GM10248 (cell line): ENCODE results near the gene MLKL.

Experiments used
- CTCF ChIA-PET: fragments of 300-600 bp; sonication (Branson Sonifier 250); formaldehyde crosslinking; extraction: SDS; loops from one replicate; lab custom pipeline; 2021; ENCODE audit warnings: antibody characterized with exemption; lab: Yijun Ruan, JAX
- POLR2A ChIA-PET: fragments of 350-650 bp; sonication (Branson Sonifier 250); formaldehyde crosslinking; extraction: SDS; loops from one replicate; lab custom pipeline; 2020; ENCODE audit warnings: antibody characterized with exemption; lab: Yijun Ruan, JAX
- DNase-seq: peaks from one replicate; pipeline ENCODE4 v3.0.0; 2012; ENCODE audit errors: extremely low spot score
- TF ChIP-seq, protein P1 (sequence below): IDR thresholded peaks from 2 replicates; pipeline ENCODE4 v1.5.1; 2012; ENCODE audit warnings: mild to moderate bottlenecking, low read depth; ENCODE audit errors: extremely low read depth, missing control alignments, control extremely low read depth

The MLKL gene

DNA sequence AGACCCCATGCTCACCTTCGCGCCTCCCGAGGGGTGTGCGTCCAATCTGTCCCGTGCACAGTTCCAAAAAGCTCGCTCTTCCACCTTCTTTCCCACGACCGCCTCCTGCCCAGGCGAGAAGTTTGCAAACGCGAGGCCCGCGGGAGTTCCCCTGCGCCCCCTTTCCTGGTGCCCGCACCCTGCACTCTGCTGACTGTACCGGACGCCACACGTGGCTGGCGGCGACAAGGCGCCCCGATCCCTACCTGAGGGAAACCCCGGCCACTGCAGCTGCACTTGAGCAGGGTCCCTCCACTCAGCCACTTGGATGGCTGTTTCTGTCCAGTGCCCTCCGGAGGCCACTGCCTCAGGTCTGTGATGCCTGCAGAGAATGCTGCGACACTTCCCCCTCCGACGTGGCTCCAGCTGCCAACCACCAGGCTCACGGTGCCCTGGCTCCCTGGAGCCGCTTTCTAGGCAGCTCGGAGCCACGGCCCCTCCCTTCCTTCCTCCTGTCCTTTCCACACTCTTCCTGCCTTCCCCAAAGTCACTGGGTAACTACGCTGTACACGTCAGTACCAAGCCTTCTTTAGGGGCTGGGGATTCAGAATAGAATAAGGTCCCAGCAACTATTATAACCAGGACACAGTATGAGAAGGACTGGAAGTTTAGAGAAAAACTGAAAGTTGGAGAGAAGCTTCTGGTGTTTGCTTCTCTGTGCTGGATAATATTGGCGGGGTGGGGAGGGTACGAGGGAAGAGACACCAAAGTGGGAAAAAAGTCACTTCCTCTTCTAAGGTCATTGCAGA is at the start of gene MLKL:
Gene MLKL (minus strand): TSS at position 425 of the 788 bp plus-strand sequence. CDS start 5,105 bp downstream, outside the sequence.
- peak; percentile 57 for DNase-seq
- TF ChIP-seq, protein P1, sequence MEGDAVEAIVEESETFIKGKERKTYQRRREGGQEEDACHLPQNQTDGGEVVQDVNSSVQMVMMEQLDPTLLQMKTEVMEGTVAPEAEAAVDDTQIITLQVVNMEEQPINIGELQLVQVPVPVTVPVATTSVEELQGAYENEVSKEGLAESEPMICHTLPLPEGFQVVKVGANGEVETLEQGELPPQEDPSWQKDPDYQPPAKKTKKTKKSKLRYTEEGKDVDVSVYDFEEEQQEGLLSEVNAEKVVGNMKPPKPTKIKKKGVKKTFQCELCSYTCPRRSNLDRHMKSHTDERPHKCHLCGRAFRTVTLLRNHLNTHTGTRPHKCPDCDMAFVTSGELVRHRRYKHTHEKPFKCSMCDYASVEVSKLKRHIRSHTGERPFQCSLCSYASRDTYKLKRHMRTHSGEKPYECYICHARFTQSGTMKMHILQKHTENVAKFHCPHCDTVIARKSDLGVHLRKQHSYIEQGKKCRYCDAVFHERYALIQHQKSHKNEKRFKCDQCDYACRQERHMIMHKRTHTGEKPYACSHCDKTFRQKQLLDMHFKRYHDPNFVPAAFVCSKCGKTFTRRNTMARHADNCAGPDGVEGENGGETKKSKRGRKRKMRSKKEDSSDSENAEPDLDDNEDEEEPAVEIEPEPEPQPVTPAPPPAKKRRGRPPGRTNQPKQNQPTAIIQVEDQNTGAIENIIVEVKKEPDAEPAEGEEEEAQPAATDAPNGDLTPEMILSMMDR: peak; percentile 15
- POLR2A ChIA-PET: no interaction called here
- CTCF ChIA-PET: interaction anchor here (1.2 to 9.0 kb wide), 9 partner anchors 9 to 411 kb away, joined by 3 to 45 read pairs (median 5); no protein-coding TSS in a partner anchor

DNA sequence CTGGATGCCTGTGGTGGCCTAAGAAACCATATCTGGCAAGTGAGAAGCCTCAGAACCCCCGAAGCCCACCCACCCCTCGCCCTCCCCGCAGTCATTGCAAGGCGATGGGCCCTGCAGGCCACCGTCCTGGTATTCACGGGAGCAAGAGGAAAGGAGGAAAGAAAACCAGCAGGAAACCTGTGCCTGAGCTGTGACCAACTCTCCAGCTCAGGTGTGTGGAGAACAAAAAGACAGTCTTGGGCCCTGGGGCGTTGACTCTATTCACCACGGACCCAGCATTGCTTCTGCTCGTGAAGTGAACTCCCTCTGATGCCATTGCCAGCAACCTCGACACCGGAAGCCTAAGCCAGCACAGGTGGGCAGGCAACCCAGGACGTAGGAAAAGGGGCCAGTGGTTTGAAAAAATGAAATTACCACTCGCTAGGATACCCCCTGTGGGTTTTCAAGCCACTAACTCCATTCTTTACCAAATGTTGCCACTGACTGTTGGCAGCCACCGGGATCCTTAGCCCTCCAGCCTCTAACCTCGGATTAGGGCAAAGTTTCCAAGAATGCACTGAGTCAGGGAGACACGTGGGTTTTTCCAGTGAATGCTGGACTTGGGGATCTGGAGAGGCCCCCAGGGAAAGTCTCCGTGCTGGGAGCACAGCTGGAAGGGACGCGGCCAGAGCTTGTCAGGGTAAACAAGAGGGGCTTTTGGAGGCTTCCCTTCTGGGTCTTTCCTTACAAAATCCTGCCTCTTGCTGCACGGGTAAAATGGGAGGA is 48.8 kb upstream of the MLKL start:
- no peak for DNase-seq
- ChIA-PET POLR2A (no interaction called here), CTCF (interaction anchor here (1.2 to 1.6 kb wide), 2 partner anchors 12 to 113 kb away, joined by 4 read pairs; no protein-coding TSS in a partner anchor)
- TF ChIP-seq, protein P1: no peak

DNA sequence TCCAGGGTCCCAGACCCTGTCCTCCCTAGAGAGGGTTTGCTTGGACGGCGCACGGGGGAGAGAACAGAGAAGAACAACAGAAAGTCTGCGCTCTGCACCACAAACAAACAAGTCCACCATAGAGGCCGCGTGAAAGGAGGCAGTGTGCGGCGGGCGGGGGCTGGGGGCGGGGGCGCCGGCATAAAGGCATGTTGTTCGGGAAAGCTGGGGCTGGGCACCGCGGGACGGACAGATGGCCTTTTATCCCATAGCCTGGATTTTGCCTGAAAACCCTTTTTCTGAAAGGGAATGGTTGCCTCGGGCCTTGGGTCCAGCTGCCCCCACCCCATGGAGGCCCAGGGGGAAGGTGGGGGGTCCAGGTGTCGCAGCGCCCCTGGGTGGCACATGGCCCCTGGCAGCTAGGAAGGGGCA is 48.0 kb upstream of the MLKL start:
- TF ChIP-seq, protein P1: no peak
- POLR2A ChIA-PET: no interaction called here
- CTCF ChIA-PET: interaction anchor here (1.2 to 1.6 kb wide), 2 partner anchors 11 to 113 kb away, joined by 4 read pairs; no protein-coding TSS in a partner anchor
- no peak for DNase-seq

DNA sequence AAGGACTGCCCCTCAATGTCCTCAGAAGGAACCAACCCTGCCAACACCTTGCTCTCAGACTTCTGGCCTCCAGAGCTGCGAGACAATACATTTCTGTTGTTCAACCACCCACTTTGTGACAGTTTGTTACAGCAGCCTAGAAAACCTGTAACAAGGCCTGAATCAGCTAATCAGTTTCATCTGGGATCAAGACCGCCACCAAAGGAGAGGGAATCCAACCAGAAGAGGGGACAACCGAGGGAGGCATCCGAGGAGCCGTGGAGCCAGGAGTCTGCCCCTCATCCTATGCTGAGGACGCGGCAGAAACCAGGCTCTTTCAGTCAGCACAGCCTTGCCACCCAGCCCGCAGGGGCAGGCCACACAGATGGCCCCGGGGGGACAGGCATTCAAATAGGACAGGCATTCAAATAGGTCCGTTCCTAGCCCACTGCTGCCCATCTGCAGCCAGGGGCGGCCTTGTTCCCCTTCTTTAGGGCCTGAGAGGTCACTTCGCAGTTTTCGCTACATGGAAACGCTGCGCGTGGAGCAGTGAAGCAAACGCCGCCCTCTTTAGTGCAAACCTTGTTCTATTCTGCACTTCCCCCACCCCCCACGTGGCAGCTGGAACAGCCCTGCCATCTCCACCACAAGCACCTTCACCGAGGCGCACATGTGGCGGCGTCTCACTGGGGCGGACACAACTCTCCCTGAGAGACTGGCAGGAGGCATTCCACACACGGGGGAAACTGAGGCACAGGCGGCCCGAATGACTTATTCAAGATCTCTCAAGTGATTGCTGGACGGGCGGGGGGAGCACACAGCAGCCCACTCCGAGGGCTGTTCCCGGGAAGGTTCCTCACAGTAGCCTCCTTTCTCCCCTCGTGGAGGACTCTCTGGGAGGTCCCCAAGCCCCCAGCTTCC is 47.3 kb upstream of the MLKL start:
- TF ChIP-seq, protein P1: no peak
- POLR2A ChIA-PET: no interaction called here
- CTCF ChIA-PET: interaction anchor here (1.6 kb wide), 1 partner anchor 10 kb away, joined by 4 read pairs; no protein-coding TSS in a partner anchor
- no peak for DNase-seq

DNA sequence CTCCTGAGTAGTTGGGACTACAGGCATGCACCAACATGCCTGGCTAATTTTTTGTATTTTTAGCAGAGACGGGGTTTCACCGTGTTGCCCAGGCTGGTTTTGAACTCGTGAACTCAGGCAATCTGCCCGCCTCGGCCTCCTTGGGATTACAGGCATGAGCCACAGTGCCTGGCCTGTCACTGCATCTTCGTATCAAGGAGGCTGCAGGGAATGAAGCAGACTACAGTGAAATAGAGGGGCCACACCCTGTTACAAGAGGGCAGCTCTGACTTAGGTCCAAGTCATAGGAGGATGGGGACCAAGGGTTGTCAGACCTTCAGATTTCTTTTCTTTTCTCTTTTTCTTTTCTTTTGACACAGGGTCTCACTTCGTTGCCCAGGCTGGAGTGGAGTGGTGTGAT is 45.3 kb upstream of the MLKL start:
- TF ChIP-seq, protein P1: no peak
- CTCF ChIA-PET: no interaction called here
- DNase-seq: no peak
- POLR2A ChIA-PET: no interaction called here
